LHCN-M2 (cell line): ENCODE data around the gene EGR4. TPM values are rescaled to one million over a fixed set of nuclear protein-coding genes. Genes with fewer than 3 reads are reported as not detected.
"Not testable (repeated sequence)": the region's sequence is repeated elsewhere in the genome, so short reads cannot be mapped to it uniquely, and the experiment has no call there.

Source experiments
- DNase-seq: peaks from one replicate; pipeline ENCODE4 v3.0.0-alpha.2; 2012; ENCODE audit warnings: low read depth
- total RNA-seq: library from RNA; depleted of rRNA; stranded (reverse); fragments of >200 nt; gene quantifications from 2 replicates; pipeline ENCODE4 v1.2.3, GENCODE V29; 2014

The EGR4 gene
- total RNA-seq, 1 experiment from 2014 or later, result not detected

GRCh38 chr2:73264332-73264606 is 29.1 kb downstream of the EGR4 start:
- DNase-seq, result no peak

- DNase-seq, result no peak
These were observed 29.6 kb downstream of the EGR4 start for GRCh38 chr2:73263540-73264331.

GRCh38 chr2:73262691-73263429 is 30.5 kb downstream of the EGR4 start:
- DNase-seq, result not testable (repeated sequence)

- no peak for DNase-seq
These were observed 31.2 kb downstream of the EGR4 start for GRCh38 chr2:73262108-73262651.

- peak; percentile 37 for DNase-seq
These were observed 32.9 kb downstream of the EGR4 start for GRCh38 chr2:73260338-73260984.

GRCh38 chr2:73259704-73260337 is 33.5 kb downstream of the EGR4 start:
- no peak for DNase-seq

GRCh38 chr2:73259276-73259675 is 34.1 kb downstream of the EGR4 start:
- no peak for DNase-seq

GRCh38 chr2:73258913-73259215 is 34.5 kb downstream of the EGR4 start:
- no peak for DNase-seq

GRCh38 chr2:73258186-73258912 is 35.0 kb downstream of the EGR4 start:
- no peak for DNase-seq

- no peak for DNase-seq
These were observed 35.8 kb downstream of the EGR4 start for GRCh38 chr2:73257425-73258125.

- no peak for DNase-seq
These were observed 36.3 kb downstream of the EGR4 start for GRCh38 chr2:73257021-73257420.

GRCh38 chr2:73256618-73256922 is 36.8 kb downstream of the EGR4 start:
- DNase-seq, result no peak

- no peak for DNase-seq
These were observed 37.3 kb downstream of the EGR4 start for GRCh38 chr2:73255907-73256617.

- DNase-seq, result no peak
These were observed 38.2 kb downstream of the EGR4 start for GRCh38 chr2:73255007-73255644.

- no peak for DNase-seq
These were observed 38.9 kb downstream of the EGR4 start for GRCh38 chr2:73254343-73255006.

GRCh38 chr2:73253901-73254300 is 39.4 kb downstream of the EGR4 start:
- DNase-seq, result no peak

GRCh38 chr2:73253400-73253799 is 39.9 kb downstream of the EGR4 start:
- no peak for DNase-seq

- no peak for DNase-seq
These were observed 40.9 kb downstream of the EGR4 start for GRCh38 chr2:73252238-73253027.
